WI38 (cell line): ENCODE data around the gene CRELD2.

ENCODE experiments used
- H3K4me3 ChIP-seq: 2 replicates; pipeline ENCODE4 v1.5.1; 2011; ENCODE audit warnings: low read depth, mild to moderate bottlenecking, control low read depth, low read length
- TF ChIP-seq, protein P1 (sequence below): IDR thresholded peaks from 2 replicates; pipeline ENCODE4 v1.5.1; 2012; ENCODE audit warnings: low read depth, mild to moderate bottlenecking, control low read depth, low read length

CRELD2 gene

GRCh38 chr22:49959782-49960158 lies 41.3 kb downstream of the CRELD2 start:
- TF ChIP-seq, protein P1, sequence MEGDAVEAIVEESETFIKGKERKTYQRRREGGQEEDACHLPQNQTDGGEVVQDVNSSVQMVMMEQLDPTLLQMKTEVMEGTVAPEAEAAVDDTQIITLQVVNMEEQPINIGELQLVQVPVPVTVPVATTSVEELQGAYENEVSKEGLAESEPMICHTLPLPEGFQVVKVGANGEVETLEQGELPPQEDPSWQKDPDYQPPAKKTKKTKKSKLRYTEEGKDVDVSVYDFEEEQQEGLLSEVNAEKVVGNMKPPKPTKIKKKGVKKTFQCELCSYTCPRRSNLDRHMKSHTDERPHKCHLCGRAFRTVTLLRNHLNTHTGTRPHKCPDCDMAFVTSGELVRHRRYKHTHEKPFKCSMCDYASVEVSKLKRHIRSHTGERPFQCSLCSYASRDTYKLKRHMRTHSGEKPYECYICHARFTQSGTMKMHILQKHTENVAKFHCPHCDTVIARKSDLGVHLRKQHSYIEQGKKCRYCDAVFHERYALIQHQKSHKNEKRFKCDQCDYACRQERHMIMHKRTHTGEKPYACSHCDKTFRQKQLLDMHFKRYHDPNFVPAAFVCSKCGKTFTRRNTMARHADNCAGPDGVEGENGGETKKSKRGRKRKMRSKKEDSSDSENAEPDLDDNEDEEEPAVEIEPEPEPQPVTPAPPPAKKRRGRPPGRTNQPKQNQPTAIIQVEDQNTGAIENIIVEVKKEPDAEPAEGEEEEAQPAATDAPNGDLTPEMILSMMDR, result no peak

GRCh38 chr22:49960159-49961004 lies 41.9 kb downstream of the CRELD2 start, which contains the start of gene PIM3:
Gene PIM3, plus strand, starts transcription at chr22:49960772. Its CDS starts 176 bp downstream, at chr22:49960948.
- H3K4me3 ChIP-seq, result peak within 1 kb of the TSS; percentile 75
- TF ChIP-seq, protein P1, result no peak

More at GRCh38 chr22:49959782-49960158, 41.3 kb downstream of the CRELD2 start:
- H3K4me3 ChIP-seq, result peak overlapping the region; percentile 64

GRCh38 chr22:49961005-49961600 lies 42.7 kb downstream of the CRELD2 start:
- H3K4me3 ChIP-seq, result peak overlapping the region; percentile 75
- TF ChIP-seq, protein P1, result no peak

DNA sequence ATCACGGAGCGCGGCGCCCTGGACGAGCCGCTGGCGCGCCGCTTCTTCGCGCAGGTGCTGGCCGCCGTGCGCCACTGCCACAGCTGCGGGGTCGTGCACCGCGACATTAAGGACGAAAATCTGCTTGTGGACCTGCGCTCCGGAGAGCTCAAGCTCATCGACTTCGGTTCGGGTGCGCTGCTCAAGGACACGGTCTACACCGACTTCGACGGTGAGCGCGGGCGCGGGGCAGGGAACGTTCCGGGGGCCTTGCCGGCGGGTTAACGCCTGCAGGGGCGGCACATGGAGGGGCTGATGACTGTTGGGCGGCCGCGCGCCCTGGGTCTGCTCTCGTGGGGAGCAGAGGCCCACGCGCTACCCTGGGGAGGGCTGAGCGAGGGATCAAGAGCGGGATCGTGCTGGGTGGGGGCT lies 43.2 kb downstream of the CRELD2 start:
- H3K4me3 ChIP-seq, result peak overlapping the region; percentile 75
- TF ChIP-seq, protein P1, result no peak

GRCh38 chr22:49962012-49962750 lies 43.7 kb downstream of the CRELD2 start:
- H3K4me3 ChIP-seq, result peak overlapping the region; percentile 75
- TF ChIP-seq, protein P1, result no peak

DNA sequence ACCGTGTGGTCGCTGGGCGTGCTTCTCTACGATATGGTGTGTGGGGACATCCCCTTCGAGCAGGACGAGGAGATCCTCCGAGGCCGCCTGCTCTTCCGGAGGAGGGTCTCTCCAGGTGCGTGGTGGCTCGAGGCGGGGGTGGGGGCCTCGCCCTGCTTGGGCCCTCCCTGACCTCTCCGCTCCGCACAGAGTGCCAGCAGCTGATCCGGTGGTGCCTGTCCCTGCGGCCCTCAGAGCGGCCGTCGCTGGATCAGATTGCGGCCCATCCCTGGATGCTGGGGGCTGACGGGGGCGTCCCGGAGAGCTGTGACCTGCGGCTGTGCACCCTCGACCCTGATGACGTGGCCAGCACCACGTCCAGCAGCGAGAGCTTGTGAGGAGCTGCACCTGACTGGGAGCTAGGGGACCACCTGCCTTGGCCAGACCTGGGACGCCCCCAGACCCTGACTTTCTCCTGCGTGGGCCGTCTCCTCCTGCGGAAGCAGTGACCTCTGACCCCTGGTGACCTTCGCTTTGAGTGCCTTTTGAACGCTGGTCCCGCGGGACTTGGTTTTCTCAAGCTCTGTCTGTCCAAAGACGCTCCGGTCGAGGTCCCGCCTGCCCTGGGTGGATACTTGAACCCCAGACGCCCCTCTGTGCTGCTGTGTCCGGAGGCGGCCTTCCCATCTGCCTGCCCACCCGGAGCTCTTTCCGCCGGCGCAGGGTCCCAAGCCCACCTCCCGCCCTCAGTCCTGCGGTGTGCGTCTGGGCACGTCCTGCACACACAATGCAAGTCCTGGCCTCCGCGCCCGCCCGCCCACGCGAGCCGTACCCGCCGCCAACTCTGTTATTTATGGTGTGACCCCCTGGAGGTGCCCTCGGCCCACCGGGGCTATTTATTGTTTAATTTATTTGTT lies 44.6 kb downstream of the CRELD2 start:
- TF ChIP-seq, protein P1, result no peak
- H3K4me3 ChIP-seq, result peak overlapping the region; percentile 75
